Fibroblast of skin of left biceps (primary cell): Measurements from ENCODE around the gene USP31.
"Not testable (repeated sequence)": the region's sequence is repeated elsewhere in the genome, so short reads cannot be mapped to it uniquely, and the experiment has no call there.

Experiments
- DNase-seq, 2 experiments: peaks; one replicate each; pipeline ENCODE4 v3.0.0-alpha.2; 2013; ENCODE audit warnings: low read depth in 2 of 2

USP31 gene

DNA sequence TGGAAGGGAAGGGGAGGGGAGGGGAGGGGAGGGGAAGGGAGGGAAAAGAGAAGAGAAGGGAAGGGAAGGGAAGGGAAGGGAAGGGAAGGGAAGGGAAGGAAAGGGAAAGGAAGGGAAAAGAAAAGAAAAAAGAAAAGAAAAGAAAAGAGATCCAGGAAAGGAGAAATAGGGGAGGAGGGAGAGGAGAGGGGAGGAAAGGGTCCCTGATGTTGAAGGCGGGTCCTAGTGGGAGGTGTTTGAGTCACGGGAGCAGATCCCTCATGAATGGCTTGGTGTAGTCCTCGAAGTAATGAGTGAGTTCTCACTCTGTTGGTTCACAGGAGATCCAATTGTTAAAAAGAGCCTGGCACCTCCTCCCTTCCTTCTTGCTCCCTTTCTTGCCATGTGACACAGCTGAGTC, 6.9 kb upstream of the USP31 start:
- no peak for DNase-seq

GRCh38 chr16:23155445-23156049, 6.3 kb upstream of the USP31 start:
- DNase-seq = no peak

GRCh38 chr16:23152386-23153178, 3.3 kb upstream of the USP31 start:
- DNase-seq = no peak

GRCh38 chr16:23149993-23150364, 727 bp upstream of the USP31 start:
- no peak for DNase-seq

- no peak for DNase-seq
Observed at GRCh38 chr16:23148513-23149266, 562 bp downstream of the USP31 start.

- DNase-seq = no peak
Observed at GRCh38 chr16:23148166-23148512, 1.1 kb downstream of the USP31 start.

- no peak for DNase-seq
Observed at GRCh38 chr16:23147666-23148065, 1.6 kb downstream of the USP31 start.

DNA sequence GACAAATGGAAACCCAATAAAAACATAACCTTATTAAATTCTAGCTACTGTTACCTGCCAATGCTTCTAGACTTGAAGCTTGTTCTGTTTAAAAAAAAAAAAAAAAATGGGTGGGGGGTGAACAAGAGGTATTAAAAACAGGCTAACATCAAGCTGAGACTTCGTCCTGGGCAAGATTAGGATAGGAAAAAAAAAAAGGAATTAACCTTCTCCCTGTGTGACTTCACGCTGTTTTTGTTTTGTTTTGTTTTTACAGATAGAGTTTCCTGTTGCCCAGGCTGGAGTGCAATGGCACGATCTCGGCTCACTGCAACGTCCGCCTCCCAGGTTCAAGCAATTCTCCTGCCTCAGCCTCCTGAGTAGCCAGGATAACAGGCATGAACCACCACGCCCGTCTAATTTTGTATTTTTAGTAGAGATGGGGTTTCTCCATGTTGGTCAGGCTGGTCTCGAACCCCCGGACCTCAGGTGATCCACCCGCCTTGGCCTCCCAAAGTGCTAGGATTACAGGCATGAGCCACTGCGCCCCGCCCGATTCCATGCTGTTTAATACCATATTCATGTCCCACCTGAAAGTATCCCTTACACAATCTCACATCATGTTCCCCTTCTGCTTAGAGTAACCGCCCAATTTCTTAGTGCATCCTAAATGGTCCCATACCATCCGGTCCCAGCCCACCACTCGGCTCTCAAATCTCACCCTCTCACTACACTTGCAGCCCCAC, 2.2 kb downstream of the USP31 start:
- DNase-seq = no peak

DNA sequence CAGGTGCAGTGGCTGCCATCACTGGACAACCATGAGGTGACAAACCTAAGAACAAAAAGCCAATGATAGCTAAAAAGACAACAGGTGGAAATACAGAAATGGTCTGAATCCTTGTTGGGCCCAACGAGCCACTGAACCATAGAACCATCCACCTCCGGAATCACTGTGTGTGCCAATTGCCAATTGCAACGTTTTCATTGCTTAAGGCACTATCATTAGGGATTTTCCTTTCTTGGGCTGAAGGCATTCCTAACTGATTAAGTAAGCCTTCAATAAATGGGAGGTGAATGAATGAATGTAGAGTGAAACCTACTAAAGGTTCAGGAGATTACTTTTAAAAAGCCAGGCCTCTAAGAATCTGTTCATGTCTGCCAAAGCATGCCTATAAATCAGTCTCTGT, 3.6 kb downstream of the USP31 start:
- no peak for DNase-seq

DNA sequence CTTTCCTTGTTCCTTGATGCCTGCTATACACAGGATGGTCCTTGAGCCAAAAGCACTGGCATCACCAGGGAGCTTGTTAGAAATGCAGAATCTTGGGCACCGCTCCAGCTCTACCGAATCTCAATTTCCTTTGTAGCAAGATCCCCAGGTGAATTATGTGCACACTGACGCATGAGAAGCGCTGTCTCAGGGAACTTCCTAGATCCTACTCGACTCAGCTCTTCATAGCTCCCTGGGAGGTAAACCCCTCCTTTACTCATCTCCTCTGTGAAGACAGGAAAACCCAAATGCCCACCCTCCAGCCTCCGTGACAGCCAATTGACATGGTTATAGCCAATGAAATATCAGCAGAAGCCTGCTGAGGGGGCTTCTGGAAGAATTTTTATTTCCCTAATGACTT, 4.1 kb downstream of the USP31 start:
- DNase-seq = no peak

GRCh38 chr16:23144393-23144792, 4.9 kb downstream of the USP31 start:
- DNase-seq = not testable (repeated sequence)

- no peak for DNase-seq
Observed at GRCh38 chr16:23143391-23143790, 5.9 kb downstream of the USP31 start.

GRCh38 chr16:23141959-23142740, 7.1 kb downstream of the USP31 start:
- no peak for DNase-seq

DNA sequence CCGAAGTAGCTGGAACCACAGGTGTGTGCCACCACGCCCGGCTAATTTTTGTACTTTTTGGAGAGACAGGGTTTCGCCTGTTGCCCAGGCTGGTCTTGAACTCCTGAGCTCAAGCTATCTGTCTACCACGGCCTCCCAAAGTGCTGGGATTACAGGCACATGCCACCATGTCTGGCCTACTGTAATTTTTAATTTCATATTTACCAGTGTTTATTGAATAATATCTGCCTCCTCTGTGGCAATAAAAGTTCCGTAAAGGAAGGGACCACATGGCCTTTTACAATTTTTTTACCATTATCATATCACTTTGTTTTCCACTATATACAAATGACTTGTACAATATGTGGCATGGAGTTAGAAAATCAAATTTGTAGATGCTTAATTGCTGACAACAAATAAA, 7.8 kb downstream of the USP31 start:
- DNase-seq = no peak

- DNase-seq = no peak
Observed at GRCh38 chr16:23141033-23141432, 8.2 kb downstream of the USP31 start.

DNA sequence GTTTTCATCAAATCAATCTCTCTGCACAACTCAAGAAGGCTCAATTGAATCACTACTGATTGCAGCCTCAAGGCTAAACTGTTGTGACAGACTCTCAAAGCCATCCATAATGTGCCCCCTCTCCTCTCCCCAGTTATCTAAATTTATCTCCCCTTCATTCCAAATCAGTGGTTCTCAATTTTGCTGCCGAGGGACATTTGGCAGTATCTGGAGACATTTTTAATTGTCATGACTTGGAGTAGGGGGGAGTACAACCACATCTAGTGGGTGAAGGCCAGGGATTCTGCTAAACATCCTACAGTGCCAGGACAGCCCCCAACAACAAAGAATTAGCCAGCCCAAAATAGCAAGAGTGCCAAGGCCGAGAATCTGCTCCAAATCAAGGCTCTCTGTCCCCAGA, 9.1 kb downstream of the USP31 start:
- no peak for DNase-seq

GRCh38 chr16:23137818-23138217, 11.4 kb downstream of the USP31 start:
- no peak for DNase-seq

DNA sequence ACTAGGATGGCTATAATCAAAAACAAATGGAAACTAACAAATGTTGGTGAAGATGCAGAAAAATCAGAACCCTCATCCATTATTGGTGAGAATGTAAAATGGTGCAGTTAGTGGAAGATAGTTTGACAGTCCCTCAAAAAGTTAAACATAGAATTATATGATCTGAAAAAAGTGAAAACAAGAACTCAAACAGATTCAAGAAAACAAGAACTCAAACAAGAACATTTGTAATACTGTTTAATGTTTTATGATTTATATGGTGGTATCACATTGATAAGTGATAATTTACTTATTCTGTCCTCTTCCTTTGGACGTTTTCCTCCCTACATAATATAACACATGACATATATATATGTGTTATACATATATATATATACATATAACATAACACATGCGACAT, 12.0 kb downstream of the USP31 start:
- DNase-seq = no peak

- DNase-seq = no peak
Observed at GRCh38 chr16:23134274-23134673, 15.0 kb downstream of the USP31 start.

DNA sequence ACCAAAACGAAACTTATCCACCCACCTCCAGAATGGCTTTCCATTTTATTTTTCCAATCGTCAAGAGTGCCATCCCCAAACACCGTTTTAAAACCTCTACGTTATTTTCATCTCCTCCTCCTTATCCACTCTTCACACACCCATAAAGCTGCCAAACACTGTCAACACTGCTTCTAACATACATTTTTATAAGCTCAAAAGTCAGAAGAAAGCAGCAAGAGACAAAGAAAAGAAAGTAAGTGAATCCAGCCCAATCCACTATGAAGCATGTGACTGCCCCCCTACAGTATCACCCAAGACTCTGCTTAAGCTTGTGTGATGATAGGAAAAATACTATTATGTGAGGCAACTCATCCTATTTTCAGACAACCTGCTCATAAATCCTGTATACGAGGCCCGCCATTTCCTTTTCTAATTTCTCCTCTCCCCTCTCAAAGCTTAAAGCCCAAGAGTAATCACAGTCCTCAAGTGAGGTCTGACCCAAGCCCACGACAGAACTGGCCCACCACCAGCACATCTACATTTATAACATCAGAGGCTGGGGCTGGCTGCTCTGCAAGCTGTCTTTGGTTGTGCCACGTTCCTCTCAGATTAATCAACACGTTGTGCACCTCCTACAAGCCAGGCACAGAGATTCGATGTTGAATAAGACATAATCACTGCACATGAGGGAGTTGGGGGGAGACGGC, 16.3 kb downstream of the USP31 start:
- DNase-seq = no peak
